ENCODE data around the gene RAP1GDS1. TPM values are rescaled to one million over a fixed set of nuclear protein-coding genes. Genes with fewer than 3 reads are reported as not detected.

The RAP1GDS1 gene, protein sequence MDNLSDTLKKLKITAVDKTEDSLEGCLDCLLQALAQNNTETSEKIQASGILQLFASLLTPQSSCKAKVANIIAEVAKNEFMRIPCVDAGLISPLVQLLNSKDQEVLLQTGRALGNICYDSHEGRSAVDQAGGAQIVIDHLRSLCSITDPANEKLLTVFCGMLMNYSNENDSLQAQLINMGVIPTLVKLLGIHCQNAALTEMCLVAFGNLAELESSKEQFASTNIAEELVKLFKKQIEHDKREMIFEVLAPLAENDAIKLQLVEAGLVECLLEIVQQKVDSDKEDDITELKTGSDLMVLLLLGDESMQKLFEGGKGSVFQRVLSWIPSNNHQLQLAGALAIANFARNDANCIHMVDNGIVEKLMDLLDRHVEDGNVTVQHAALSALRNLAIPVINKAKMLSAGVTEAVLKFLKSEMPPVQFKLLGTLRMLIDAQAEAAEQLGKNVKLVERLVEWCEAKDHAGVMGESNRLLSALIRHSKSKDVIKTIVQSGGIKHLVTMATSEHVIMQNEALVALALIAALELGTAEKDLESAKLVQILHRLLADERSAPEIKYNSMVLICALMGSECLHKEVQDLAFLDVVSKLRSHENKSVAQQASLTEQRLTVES
- 21.8 to 29.2 TPM (median 24.0 TPM) in 5 replicates for total RNA-seq (2022; extraction: Qiagen RNA extraction)

DNA sequence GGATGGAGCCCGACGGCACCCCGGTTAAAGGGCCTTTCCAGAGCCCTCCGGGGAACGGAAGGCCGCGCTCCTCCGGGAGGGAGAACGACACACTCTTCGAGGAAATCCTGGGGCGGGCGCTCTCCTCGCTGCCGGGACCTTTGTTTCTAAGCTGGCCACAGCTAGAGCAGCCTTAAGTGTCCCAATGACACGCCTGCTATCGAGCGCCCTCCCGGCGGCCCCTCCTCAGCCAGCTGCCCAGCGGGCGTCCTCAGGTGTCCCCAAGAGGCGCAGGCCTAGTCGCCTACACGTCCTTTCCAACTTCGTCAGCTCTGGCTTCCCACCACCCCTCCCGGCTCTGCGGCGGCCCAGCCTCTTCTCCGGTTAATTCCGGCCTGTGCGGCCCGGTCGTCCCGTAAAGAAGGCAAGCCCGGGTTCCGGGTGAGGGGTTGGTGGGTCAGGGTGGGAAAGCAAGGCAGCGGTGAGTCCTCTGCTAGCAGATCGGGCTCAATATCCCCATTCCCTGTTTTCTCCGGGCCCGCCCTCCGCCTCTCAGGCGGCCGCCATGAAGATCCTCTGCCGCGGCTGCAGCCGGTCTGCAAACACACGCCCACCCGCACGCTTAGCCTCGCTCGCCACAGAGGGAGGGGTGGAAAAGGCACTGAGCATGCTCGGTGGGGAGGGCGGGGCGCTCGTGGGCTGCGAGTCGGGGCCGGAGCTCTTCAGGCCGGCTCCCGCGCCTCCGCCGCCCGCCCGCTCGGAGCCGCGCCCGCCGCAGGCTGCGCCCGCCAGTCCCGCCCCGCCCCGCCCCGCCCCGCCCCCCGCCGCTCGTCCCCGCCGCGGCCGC, at the start of gene RAP1GDS1:
TSS of gene RAP1GDS1 (plus strand) at position 806 of the 826 bp plus-strand sequence. CDS start 182 bp downstream, outside the sequence.

Other genes starting within 250 kb of the RAP1GDS1 start
- not detected in 5 replicates for gene STPG2, start 117.9 kb upstream of the RAP1GDS1 start, total RNA-seq (2022; extraction: Qiagen RNA extraction)